K562 (cell line): ENCODE results near the gene CPOX. TPM values are rescaled to one million over a fixed set of nuclear protein-coding genes. Genes with fewer than 3 reads are reported as not detected.
A peak's percentile ranks its signal among the peaks of the same experiment; 100 is the strongest.

Source experiments
- ATAC-seq: fragments of 200-7000 bp; cut with Tn5 transposase; 3 replicates; pipeline ENCODE4 v1.9.1; 2020; ENCODE audit warnings: moderate library complexity
- BruUV-seq: library from RNA; stranded (reverse); fragments of 400-500 nt; replicated peaks from 2 replicates; lab custom pipeline; 2021; lab: Mats Ljungman, UMichigan
- CTCF ChIA-PET: fragments of 300-600 bp; formaldehyde crosslinking; extraction: SDS; loops from one replicate; lab custom pipeline; 2021; ENCODE audit warnings: low intra/inter-chr PET ratio; lab: Yijun Ruan, JAX
- POLR2A ChIA-PET: fragments of 300-600, 350-650 bp; sonication (Branson Sonifier 250); formaldehyde crosslinking; extraction: SDS; loops from one replicate; lab custom pipeline; 2021; ENCODE audit warnings: antibody characterized with exemption, inconsistent platforms; lab: Yijun Ruan, JAX
- DNase-seq, 4 experiments: peaks; one replicate each; pipeline versions ENCODE4 v3.0.0 to v3.0.0-alpha.2; 2011 to 2018; ENCODE audit warnings: low spot score in 3 of 4, mixed read lengths in 3 of 4; ENCODE audit errors: extremely low read depth in 1 of 4
- FAIRE-seq: peaks from 2 replicates; lab custom pipeline; 2011; peaks lifted over from hg19 to GRCh38; lab: Jason Lieb, UNC
- H2AFZ ChIP-seq: 2 replicates; pipeline ENCODE4 v1.6.0; 2011; ENCODE audit warnings: low read depth, low read length, control low read depth, inconsistent platforms
- H3K27ac ChIP-seq: fragments of 200-600 bp; 3 replicates; pipeline ENCODE4 v1.8.0; 2011; ENCODE audit warnings: low read depth, mild to moderate bottlenecking, control low read depth, inconsistent platforms, low read length, moderate library complexity, mixed read lengths; ENCODE audit errors: extremely low read depth
- H3K27me3 ChIP-seq, 2 experiments: fragments of 300-600 bp in 1 of 2; 2 replicates in 1 of 2; 3 replicates in 1 of 2; pipeline versions ENCODE4 v1.6.0 to v1.8.0; 2011; ENCODE audit warnings: inconsistent platforms in 2 of 2, low read length in 2 of 2, mild to moderate bottlenecking in 1 of 2, mixed read lengths in 1 of 2, moderate library complexity in 1 of 2; ENCODE audit not compliant: control insufficient read depth in 2 of 2, insufficient read depth in 2 of 2
- H3K36me3 ChIP-seq: fragments of 300-600 bp; 3 replicates; pipeline ENCODE4 v1.8.0; 2011; ENCODE audit warnings: mild to moderate bottlenecking, low read length, inconsistent platforms; ENCODE audit not compliant: control insufficient read depth, insufficient read depth
- H3K4me1 ChIP-seq, 2 experiments: fragments of 200-600 bp in 1 of 2; replicated peaks in 1 of 2; 2 replicates in 1 of 2; 3 replicates in 1 of 2; pipeline versions ENCODE4 v1.5.1 to v1.8.0; 2011; ENCODE audit warnings: inconsistent platforms in 2 of 2, low read length in 2 of 2, mild to moderate bottlenecking in 1 of 2, mixed read lengths in 1 of 2, moderate library complexity in 1 of 2; ENCODE audit not compliant: control insufficient read depth in 2 of 2, insufficient read depth in 2 of 2
- H3K4me2 ChIP-seq: 2 replicates; pipeline ENCODE4 v1.6.1; 2011; ENCODE audit warnings: low read length, control low read depth, inconsistent platforms, mixed read lengths; ENCODE audit not compliant: insufficient read depth
- H3K4me3 ChIP-seq: fragments of 200-600 bp; sonication (generic), shearing (Covaris generic); 2 replicates; pipeline ENCODE4 v1.5.1; 2016; ENCODE audit warnings: control low read depth, inconsistent platforms
- H3K79me2 ChIP-seq: fragments of 200-600 bp; 3 replicates; pipeline ENCODE4 v1.8.0; 2011; ENCODE audit warnings: low read length, inconsistent platforms; ENCODE audit not compliant: control insufficient read depth, insufficient read depth
- H3K9ac ChIP-seq, 2 experiments: 2 replicates each; pipeline versions ENCODE4 v1.6.0 to v1.6.1; 2011; ENCODE audit warnings: low read depth in 2 of 2, low read length in 2 of 2, control low read depth in 1 of 2, inconsistent platforms in 1 of 2, mild to moderate bottlenecking in 1 of 2, mixed read lengths in 1 of 2; ENCODE audit not compliant: insufficient read depth in 1 of 2
- H3K9me1 ChIP-seq: one replicate; pipeline ENCODE4 v1.6.0; 2011; ENCODE audit warnings: inconsistent platforms, mild to moderate bottlenecking, low read length, moderate library complexity; ENCODE audit not compliant: control insufficient read depth, insufficient read depth
- H3K9me3 ChIP-seq: replicated peaks from 2 replicates; pipeline ENCODE4 v1.5.1; 2011; ENCODE audit warnings: low read depth, low read length, inconsistent platforms; ENCODE audit not compliant: control insufficient read depth, insufficient read depth
- H4K20me1 ChIP-seq: replicated peaks from 2 replicates; pipeline ENCODE4 v1.6.1; 2011; ENCODE audit warnings: low read length, inconsistent platforms, mixed read lengths; ENCODE audit not compliant: control insufficient read depth, insufficient read depth
- AFF4 ChIP-seq: sonication (generic); formaldehyde crosslinking; IDR thresholded peaks from 2 replicates; pipeline ENCODE4 v1.8.0; 2023; ENCODE audit warnings: mild to moderate bottlenecking, missing genetic modification reagents
- ARID3B ChIP-seq: fragments of 250-450 bp; sonication (Bioruptor Pico); IDR thresholded peaks from 2 replicates; pipeline ENCODE4 v1.4.0; 2020; ENCODE audit warnings: borderline replicate concordance
- BACH1 ChIP-seq: fragments of 200-800 bp; sonication (Bioruptor generic); IDR thresholded peaks from 2 replicates; pipeline ENCODE4 v1.6.1; 2016; ENCODE audit warnings: missing genetic modification characterization, missing compliant biosample characterization
- CHD1 ChIP-seq: fragments of 200-600 bp; sonication (generic); IDR thresholded peaks from one replicate; pipeline ENCODE4 v1.6.1; 2012; ENCODE audit warnings: mild to moderate bottlenecking, moderate library complexity, low read length, inconsistent platforms
- CREB1 ChIP-seq, 2 experiments: sonication (generic) in 1 of 2; formaldehyde crosslinking in 1 of 2; IDR thresholded peaks; 2 replicates each; pipeline versions ENCODE4 v1.6.1 to v1.8.0; 2012 to 2022; ENCODE audit warnings: inconsistent platforms in 1 of 2, mild to moderate bottlenecking in 1 of 2, missing genetic modification reagents in 1 of 2, moderate library complexity in 1 of 2
- EZH2 ChIP-seq: IDR thresholded peaks from 2 replicates; pipeline ENCODE4 v1.6.1; 2012; ENCODE audit warnings: low read depth, mild to moderate bottlenecking, inconsistent platforms, low read length, borderline replicate concordance
- FOXJ3 ChIP-seq: sonication (generic); formaldehyde crosslinking; IDR thresholded peaks from 2 replicates; pipeline ENCODE4 v1.4.0; 2020; ENCODE audit warnings: mild to moderate bottlenecking, missing genetic modification reagents
- ILK ChIP-seq: fragments of 450-650 bp; IDR thresholded peaks from 2 replicates; pipeline ENCODE4 v1.6.1; 2016; ENCODE audit warnings: missing genetic modification characterization, low read depth, mild to moderate bottlenecking, missing compliant biosample characterization, moderate library complexity, borderline replicate concordance
- SIN3A ChIP-seq, 2 experiments: fragments of 150-350 bp in 1 of 2; IDR thresholded peaks; 2 replicates each; pipeline ENCODE4 v1.6.1; 2011 to 2016; ENCODE audit warnings: borderline replicate concordance in 2 of 2, low read depth in 2 of 2, low read length in 2 of 2, mild to moderate bottlenecking in 2 of 2, moderate library complexity in 2 of 2; ENCODE audit not compliant: control insufficient read depth in 1 of 2
- STAT5A ChIP-seq: IDR thresholded peaks from 2 replicates; pipeline ENCODE4 v1.6.1; 2012; ENCODE audit warnings: low read length, inconsistent platforms, borderline replicate concordance
- XRCC3 ChIP-seq: fragments of 450-650 bp; IDR thresholded peaks from 2 replicates; pipeline ENCODE4 v1.6.1; 2017; ENCODE audit warnings: mild to moderate bottlenecking, moderate library complexity
- ZNF197 ChIP-seq: fragments of 200-800 bp; sonication (Bioruptor generic); IDR thresholded peaks from 2 replicates; pipeline ENCODE4 v1.6.1; 2016; ENCODE audit warnings: low read depth, missing genetic modification characterization, missing compliant biosample characterization
- ZNF41 ChIP-seq: fragments of 250-450 bp; sonication (Bioruptor Pico); conservative IDR thresholded peaks from 2 replicates; pipeline ENCODE4 v1.4.0; 2020; ENCODE audit warnings: mild to moderate bottlenecking
- ZNF780A ChIP-seq: fragments of 250-450 bp; sonication (Bioruptor Pico); IDR thresholded peaks from 2 replicates; pipeline ENCODE4 v1.5.0; 2021; ENCODE audit warnings: mild to moderate bottlenecking
- WGBS: fragments of 100-300 bp; shearing (Covaris generic); methylation state at CpG from one replicate; pipeline ENCODE4 v1.1.6; 2016; ENCODE audit warnings: low coverage, mixed read lengths; ENCODE audit not compliant: insufficient coverage; ENCODE audit errors: missing lambda C conversion rate; 5-methylcytosine and 5-hydroxymethylcytosine counted together
- in situ Hi-C: fragments of 300-500 bp; cut with MboI; formaldehyde crosslinking; loops from 4 replicates; pipeline ENCODE4 v1.15.0; 2018; ENCODE audit warnings: inconsistent platforms, mixed read lengths
- intact Hi-C: fragments of 100-400 bp; cut with micrococcal nuclease; formaldehyde crosslinking; loops from 2 replicates; pipeline ENCODE4 v1.14.2; 2022
- polyA plus RNA-seq, 8 experiments: library from polyadenylated mRNA; depleted of rRNA in 4 of 8; stranded (reverse) in 5 of 8; unstranded in 3 of 8; fragments of >200 nt; fragmentation: Nextera tagmentation in 2 of 8; fragmentation: Illumina TruSeq in 1 of 8; extraction: Ambion mirVana in 2 of 8; extraction: Trizol in 1 of 8; gene quantifications; 2 replicates each; pipeline versions ENCODE4 v1.2.1 to v1.2.3, GENCODE V29; 2011 to 2014; ENCODE audit warnings: inconsistent platforms in 1 of 8, missing spikeins in 1 of 8
- total RNA-seq, 7 experiments: library from RNA; depleted of rRNA in 6 of 7; stranded (reverse); fragments of >200 nt in 6 of 7; fragmentation: Illumina TruSeq in 2 of 7; extraction: Trizol in 2 of 7; gene quantifications; 2 replicates each; pipeline versions ENCODE4 v1.2.1 to v1.2.3, GENCODE V29; 2011 to 2021; ENCODE audit warnings: low replicate concordance in 1 of 7

CPOX gene
- total and polyA plus RNA-seq, 9 of the 15 experiments (the other 6 are each of a cell fraction or from before 2014, with no cell fraction given) = 14.6 to 82.1 (median 24.8) TPM

- no peaks in the 10 kb centered on the region for H3K79me2 ChIP-seq
- no peaks in the 10 kb centered on the region for H3K9me3 ChIP-seq
- no peaks in the 10 kb centered on the region for H3K36me3 ChIP-seq
- no peaks in the 10 kb centered on the region for H3K27me3 ChIP-seq
- no TSS peak for BruUV-seq
- CTCF ChIA-PET = no interaction called here
- WGBS = 75% methylated on average over 4 of the region's 6 CpGs
- no peak for ATAC-seq
- FAIRE-seq = no peak
- no peak overlapping the region for H3K4me3 ChIP-seq
- DNase-seq = no peak
- in situ Hi-C loops = no loop called here
- no peak overlapping the region for H3K4me2 ChIP-seq
- no peak overlapping the region for H3K9ac ChIP-seq
- intact Hi-C loops = loop anchor here (2.0 kb wide), 1 partner anchor 49 kb away; no protein-coding TSS in a partner anchor
- H3K4me1 ChIP-seq = no peaks in the 10 kb centered on the region; a peak in 2 of 5 replicates
- TF ChIP-seq BACH1 (tag) (no peak), AFF4 (no peak), EZH2 (no peak), ZNF197 (CRISPR knock-in tag) (no peak), FOXJ3 (CRISPR knock-in tag) (no peak), ZNF780A (CRISPR knock-in tag) (no peak), ZNF41 (CRISPR knock-in tag) (no peak), XRCC3 (no peak), ARID3B (no peak), STAT5A (no peak), CHD1 (no peak), SIN3A (IDR thresholded peaks at IDR 0.05; ENCODE audit: borderline replicate concordance in 2 of 2, control insufficient read depth in 1 of 2, low read depth in 2 of 2, low read length in 2 of 2) (no peak), CREB1 (IDR thresholded peaks at IDR 0.05) (no peak), CREB1 (CRISPR knock-in tag; IDR thresholded peaks at IDR 0.05) (no peak), ILK (no peak)
- H3K9me1 ChIP-seq = no peaks in the 10 kb centered on the region
- POLR2A ChIA-PET = no interaction called here
- no peaks in the 10 kb centered on the region for H4K20me1 ChIP-seq
- 0 out of 2 replicates have a peak overlapping the region, but pooled peaks have one; percentile 32 for H2AFZ ChIP-seq
- H3K27ac ChIP-seq = no peak overlapping the region
Observed at GRCh38 chr3:98565843-98566242, 27.6 kb downstream of the CPOX start.
